Endothelial cell (in vitro differentiated cells): ENCODE results near the gene C10orf71. TPM values are rescaled to one million over a fixed set of nuclear protein-coding genes. Genes with fewer than 3 reads are reported as not detected.

Experiments used
- DNase-seq: peaks from one replicate; pipeline ENCODE4 v3.0.0; 2021; ENCODE audit warnings: low spot score
- H3K27ac Mint-ChIP-seq: one replicate; pipeline ENCODE4 v1.8.0; 2021; ENCODE audit warnings: mixed read lengths, inconsistent platforms; ENCODE audit not compliant: unreplicated experiment
- H3K27me3 Mint-ChIP-seq: one replicate; pipeline ENCODE4 v1.8.0; 2021; ENCODE audit warnings: mild to moderate bottlenecking, moderate library complexity, mixed read lengths, inconsistent platforms; ENCODE audit not compliant: unreplicated experiment
- H3K36me3 Mint-ChIP-seq: one replicate; pipeline ENCODE4 v1.8.0; 2021; ENCODE audit warnings: mild to moderate bottlenecking, low read depth, mixed read lengths, inconsistent platforms; ENCODE audit not compliant: unreplicated experiment
- H3K4me1 Mint-ChIP-seq: one replicate; pipeline ENCODE4 v1.8.0; 2021; ENCODE audit warnings: mild to moderate bottlenecking, mixed read lengths, inconsistent platforms; ENCODE audit not compliant: unreplicated experiment
- H3K4me3 Mint-ChIP-seq: one replicate; pipeline ENCODE4 v1.8.0; 2021; ENCODE audit warnings: mild to moderate bottlenecking, mixed read lengths, inconsistent platforms; ENCODE audit not compliant: unreplicated experiment
- H3K9me3 Mint-ChIP-seq: one replicate; pipeline ENCODE4 v1.8.0; 2021; ENCODE audit warnings: mixed read lengths, inconsistent platforms; ENCODE audit not compliant: unreplicated experiment
- long read RNA-seq: library from polyadenylated mRNA; unstranded; transcript quantifications from one replicate; pipeline ENCODE4 v2.0.0, GENCODE V29; 2020; ENCODE audit not compliant: unreplicated experiment
- total RNA-seq: library from RNA; stranded (reverse); fragmentation: NEBNext Ultra II Directional; extraction: Animal tissue kit (Norgen Biotek cat#: 25700); gene quantifications from one replicate; pipeline ENCODE4 v1.2.1, GENCODE V29; 2021; ENCODE audit not compliant: unreplicated experiment
- TF ChIP-seq, protein P1 (sequence below): fragments of 200-600 bp; sonication (generic); IDR thresholded peaks from one replicate; pipeline ENCODE4 v1.5.0; 2021; ENCODE audit warnings: antibody characterized with exemption; ENCODE audit not compliant: unreplicated experiment

Gene C10orf71
- total RNA-seq: not detected
- long read RNA-seq: 0 reads

DNA sequence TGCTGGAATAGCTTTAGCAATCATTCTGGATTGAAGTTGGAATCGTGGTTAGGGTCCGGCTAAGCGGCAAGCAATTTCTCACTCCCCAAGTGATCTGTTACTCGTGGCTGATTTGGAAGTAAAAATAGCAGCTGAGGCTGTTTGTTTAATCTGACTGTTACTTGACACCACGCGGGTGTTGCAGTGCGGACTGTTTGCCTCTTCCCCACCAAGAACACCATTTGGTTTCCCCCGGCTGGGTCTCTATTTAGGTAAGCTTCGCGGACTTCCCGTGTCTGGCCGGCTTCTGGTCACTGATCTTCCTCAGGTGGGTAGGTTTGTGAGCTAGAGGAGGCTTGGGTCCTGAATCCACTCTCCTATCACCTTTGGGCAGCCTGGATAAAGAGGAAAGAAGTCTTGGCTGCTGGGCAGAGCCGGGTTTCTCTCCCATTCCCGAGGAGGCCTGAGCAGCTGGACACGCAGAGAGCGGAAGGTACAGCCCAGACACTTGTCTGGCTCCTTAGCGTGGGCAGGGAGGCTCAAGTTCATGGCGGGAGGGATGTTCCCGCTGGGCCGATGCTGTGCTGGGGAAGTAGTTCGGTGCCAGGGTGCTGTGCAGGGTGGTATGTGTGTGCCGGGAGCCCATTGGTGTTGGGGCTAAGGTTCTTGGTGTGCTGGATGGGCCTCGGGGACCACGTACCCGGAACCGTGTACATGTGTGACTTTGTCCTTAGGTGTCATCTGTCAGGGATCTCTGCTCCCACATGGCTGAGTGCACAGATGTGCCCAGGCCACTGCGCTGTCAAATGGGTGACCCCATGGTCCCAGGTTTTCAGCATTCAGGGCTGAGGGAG, at the start of gene C10orf71:
Gene C10orf71, plus strand, starts transcription at position 188 of the 833 bp plus-strand sequence. CDS start 23,376 bp downstream, outside the sequence.
- Mint-ChIP-seq H3K9me3 (no peaks in the 10 kb centered on the region), H3K27ac (no peak within 1 kb of the TSS), H3K36me3 (no peaks in the 10 kb centered on the region), H3K4me1 (peaks cover 19% of the 10 kb centered on the region), H3K27me3 (peaks cover 6% of the 10 kb centered on the region), H3K4me3 (no peak within 1 kb of the TSS)
- DNase-seq: no peak
- TF ChIP-seq, protein P1, sequence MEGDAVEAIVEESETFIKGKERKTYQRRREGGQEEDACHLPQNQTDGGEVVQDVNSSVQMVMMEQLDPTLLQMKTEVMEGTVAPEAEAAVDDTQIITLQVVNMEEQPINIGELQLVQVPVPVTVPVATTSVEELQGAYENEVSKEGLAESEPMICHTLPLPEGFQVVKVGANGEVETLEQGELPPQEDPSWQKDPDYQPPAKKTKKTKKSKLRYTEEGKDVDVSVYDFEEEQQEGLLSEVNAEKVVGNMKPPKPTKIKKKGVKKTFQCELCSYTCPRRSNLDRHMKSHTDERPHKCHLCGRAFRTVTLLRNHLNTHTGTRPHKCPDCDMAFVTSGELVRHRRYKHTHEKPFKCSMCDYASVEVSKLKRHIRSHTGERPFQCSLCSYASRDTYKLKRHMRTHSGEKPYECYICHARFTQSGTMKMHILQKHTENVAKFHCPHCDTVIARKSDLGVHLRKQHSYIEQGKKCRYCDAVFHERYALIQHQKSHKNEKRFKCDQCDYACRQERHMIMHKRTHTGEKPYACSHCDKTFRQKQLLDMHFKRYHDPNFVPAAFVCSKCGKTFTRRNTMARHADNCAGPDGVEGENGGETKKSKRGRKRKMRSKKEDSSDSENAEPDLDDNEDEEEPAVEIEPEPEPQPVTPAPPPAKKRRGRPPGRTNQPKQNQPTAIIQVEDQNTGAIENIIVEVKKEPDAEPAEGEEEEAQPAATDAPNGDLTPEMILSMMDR: no peak

DNA sequence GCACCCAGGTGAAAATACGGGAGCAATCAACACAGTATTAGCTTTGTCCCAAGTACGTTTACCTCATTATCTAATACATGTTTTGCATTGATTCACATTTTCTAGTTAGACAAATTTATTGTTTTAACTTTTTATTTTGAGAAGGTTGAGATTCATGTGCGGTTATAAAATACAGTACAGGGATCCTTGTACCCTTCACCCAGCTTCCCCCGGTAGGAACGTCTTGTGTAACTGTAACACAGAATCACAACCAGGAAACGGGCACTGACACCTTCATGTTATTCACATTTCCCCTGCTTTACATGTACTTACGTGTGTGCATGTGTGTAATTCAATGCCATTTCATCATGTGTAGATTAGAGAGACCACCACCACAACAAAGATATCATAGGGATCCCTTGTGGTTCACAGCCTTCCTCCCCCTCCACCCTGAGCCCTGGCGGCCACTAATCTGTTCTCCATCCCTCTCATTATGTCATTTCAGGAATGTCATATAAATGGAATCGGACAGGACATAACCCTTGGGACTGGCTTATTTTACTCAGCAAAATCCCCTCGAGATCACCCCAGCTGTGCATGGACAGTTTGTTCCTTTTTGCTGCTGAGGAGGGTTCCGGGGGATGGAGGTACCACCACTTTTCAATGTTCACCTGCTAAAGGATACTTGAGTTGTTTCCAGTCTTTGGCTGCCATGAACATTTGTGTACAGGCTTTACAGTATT, 46.5 kb upstream of the C10orf71 start:
- Mint-ChIP-seq H3K9me3 (no peaks in the 10 kb centered on the region), H3K27ac (no peak overlapping the region), H3K36me3 (no peaks in the 10 kb centered on the region), H3K27me3 (no peaks in the 10 kb centered on the region), H3K4me1 (no peaks in the 10 kb centered on the region), H3K4me3 (no peak overlapping the region)
- DNase-seq: no peak
- TF ChIP-seq, protein P1: no peak

- H3K4me1 Mint-ChIP-seq: no peaks in the 10 kb centered on the region
- DNase-seq: no peak
These were observed 45.5 kb upstream of the C10orf71 start for GRCh38 chr10:49253340-49253906.

DNA sequence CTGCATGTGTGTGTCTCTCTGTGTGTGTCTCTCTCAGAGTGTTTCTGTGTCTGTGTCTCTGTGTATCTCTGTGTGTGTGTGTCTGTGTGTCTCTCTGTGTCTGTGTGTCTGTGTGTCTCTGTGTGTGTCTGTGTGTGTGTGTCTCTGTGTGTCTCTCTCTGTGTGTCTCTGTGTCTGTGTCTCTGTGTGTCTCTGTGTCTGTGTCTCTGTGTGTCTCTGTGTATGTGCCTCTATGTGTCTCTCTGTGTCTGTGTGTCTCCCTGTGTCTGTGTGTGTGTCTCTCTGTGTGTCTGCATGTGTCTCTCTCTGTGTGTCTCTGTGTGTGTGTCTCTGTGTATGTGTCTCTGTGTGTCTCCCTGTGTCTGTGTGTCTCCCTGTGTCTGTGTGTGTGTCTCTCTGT, 44.8 kb upstream of the C10orf71 start:
- no peaks in the 10 kb centered on the region for H3K36me3 Mint-ChIP-seq
- H3K4me3 Mint-ChIP-seq: no peak overlapping the region
- no peaks in the 10 kb centered on the region for H3K4me1 Mint-ChIP-seq
- H3K27ac Mint-ChIP-seq: no peak overlapping the region
- H3K9me3 Mint-ChIP-seq: no peaks in the 10 kb centered on the region
- no peak for DNase-seq
- TF ChIP-seq, protein P1: no peak
- no peaks in the 10 kb centered on the region for H3K27me3 Mint-ChIP-seq

More at GRCh38 chr10:49253340-49253906, 45.5 kb upstream of the C10orf71 start:
- no peaks in the 10 kb centered on the region for H3K27me3 Mint-ChIP-seq
- H3K27ac Mint-ChIP-seq: no peak overlapping the region
- H3K9me3 Mint-ChIP-seq: no peaks in the 10 kb centered on the region
- TF ChIP-seq, protein P1: no peak
- no peaks in the 10 kb centered on the region for H3K36me3 Mint-ChIP-seq
- no peak overlapping the region for H3K4me3 Mint-ChIP-seq
